ENCODE measurements around the gene ARHGEF19.
"Not testable (repeated sequence)": the region's sequence is repeated elsewhere in the genome, so short reads cannot be mapped to it uniquely, and the experiment has no call there.

ARHGEF19 gene

GRCh38 chr1:16248007-16248436 lies 35.6 kb upstream of the ARHGEF19 start:
- H3K9me3 Mint-ChIP-seq: no peaks in the 10 kb centered on the region
- peak overlapping the region; percentile 70 for H3K27ac Mint-ChIP-seq
- peaks cover 60% of the 10 kb centered on the region for H3K36me3 Mint-ChIP-seq
- peaks cover 18% of the 10 kb centered on the region for H3K4me1 Mint-ChIP-seq
- H3K4me3 Mint-ChIP-seq: no peak overlapping the region
- ATAC-seq (no peak), DNase-seq (ENCODE audit: low spot score in 2 of 2) (no peak)

DNA sequence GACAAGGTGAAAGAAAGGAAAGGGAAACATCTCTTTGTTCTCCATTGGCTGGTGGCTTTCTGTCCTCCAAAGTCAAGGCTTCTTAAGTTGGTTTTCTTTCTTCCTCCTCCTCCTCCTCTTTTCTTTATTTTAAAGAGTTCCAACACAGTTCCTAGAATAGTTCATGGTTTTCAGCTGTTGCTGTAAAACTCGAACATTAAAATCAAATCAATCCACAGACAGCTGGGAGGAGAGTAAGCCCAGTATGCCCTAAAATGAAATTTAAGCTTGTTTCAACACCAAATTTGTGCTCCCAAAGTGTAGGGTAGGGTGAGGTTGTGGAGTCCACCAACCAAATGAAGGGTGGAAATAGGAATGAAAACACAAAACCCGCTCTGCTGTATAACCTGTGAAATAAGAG lies 35.0 kb upstream of the ARHGEF19 start:
- Mint-ChIP-seq H3K36me3 (peaks cover 58% of the 10 kb centered on the region), H3K4me1 (peaks cover 18% of the 10 kb centered on the region), H3K27ac (peak overlapping the region; percentile 70), H3K9me3 (no peaks in the 10 kb centered on the region), H3K4me3 (no peak overlapping the region)
- ATAC-seq (no peak), DNase-seq (ENCODE audit: low spot score in 2 of 2) (no peak)

DNA sequence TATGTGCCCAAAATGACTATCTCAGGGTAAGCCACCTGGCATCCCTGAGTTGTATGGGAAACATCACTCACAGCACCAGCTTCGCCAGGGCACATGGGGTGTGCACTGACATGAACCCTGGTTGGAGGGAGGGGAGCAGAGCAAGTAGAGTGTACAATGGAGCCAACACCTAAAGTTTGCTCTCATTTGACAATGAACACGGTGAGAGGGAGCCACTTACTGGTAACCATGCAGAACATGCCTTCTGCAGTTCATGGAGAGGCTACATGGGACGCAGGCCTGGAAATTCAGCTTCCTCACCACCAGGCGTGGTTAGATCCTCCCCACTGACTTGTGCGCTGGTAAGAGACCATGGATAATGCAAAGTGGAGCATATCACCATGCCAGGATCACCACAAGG lies 34.5 kb upstream of the ARHGEF19 start:
- H3K9me3 Mint-ChIP-seq: no peaks in the 10 kb centered on the region
- peak overlapping the region; percentile 70 for H3K27ac Mint-ChIP-seq
- ATAC-seq: no peak
- H3K36me3 Mint-ChIP-seq: peaks cover 56% of the 10 kb centered on the region
- DNase-seq (ENCODE audit: low spot score in 2 of 2): no peak
- no peak overlapping the region for H3K4me3 Mint-ChIP-seq
- peaks cover 18% of the 10 kb centered on the region for H3K4me1 Mint-ChIP-seq

DNA sequence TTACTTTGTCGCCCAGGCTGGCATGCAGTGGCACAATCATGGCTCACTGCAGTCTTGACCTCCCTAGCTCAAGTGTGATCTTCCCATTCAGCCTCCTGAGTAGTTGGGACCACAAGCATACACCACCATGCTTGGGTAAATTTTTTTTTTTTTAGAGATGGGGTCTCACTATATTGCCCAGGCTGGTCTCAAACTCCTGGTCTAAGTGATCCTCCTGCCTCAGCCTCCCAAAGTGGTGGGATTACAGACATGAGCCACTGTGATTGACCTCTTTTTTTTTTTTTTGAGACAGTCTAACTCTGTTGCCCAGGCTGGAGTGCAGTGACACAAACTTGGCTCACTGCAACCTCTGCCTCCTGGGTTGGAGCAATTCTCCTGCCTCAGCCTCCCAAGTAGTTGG lies 33.8 kb upstream of the ARHGEF19 start:
- H3K4me1 Mint-ChIP-seq: peaks cover 18% of the 10 kb centered on the region
- H3K4me3 Mint-ChIP-seq; H3K9me3 Mint-ChIP-seq; DNase-seq (ENCODE audit: low spot score in 2 of 2); H3K27ac Mint-ChIP-seq; ATAC-seq: not testable (repeated sequence)
- peaks cover 49% of the 10 kb centered on the region for H3K36me3 Mint-ChIP-seq

- ATAC-seq: no peak
- H3K4me3 Mint-ChIP-seq: no peak overlapping the region
- no peaks in the 10 kb centered on the region for H3K9me3 Mint-ChIP-seq
- H3K36me3 Mint-ChIP-seq: peaks cover 48% of the 10 kb centered on the region
- no peak for DNase-seq (ENCODE audit: low spot score in 2 of 2)
- peaks cover 18% of the 10 kb centered on the region for H3K4me1 Mint-ChIP-seq
- H3K27ac Mint-ChIP-seq: no peak overlapping the region
These were observed 33.2 kb upstream of the ARHGEF19 start for GRCh38 chr1:16245476-16246196.

DNA sequence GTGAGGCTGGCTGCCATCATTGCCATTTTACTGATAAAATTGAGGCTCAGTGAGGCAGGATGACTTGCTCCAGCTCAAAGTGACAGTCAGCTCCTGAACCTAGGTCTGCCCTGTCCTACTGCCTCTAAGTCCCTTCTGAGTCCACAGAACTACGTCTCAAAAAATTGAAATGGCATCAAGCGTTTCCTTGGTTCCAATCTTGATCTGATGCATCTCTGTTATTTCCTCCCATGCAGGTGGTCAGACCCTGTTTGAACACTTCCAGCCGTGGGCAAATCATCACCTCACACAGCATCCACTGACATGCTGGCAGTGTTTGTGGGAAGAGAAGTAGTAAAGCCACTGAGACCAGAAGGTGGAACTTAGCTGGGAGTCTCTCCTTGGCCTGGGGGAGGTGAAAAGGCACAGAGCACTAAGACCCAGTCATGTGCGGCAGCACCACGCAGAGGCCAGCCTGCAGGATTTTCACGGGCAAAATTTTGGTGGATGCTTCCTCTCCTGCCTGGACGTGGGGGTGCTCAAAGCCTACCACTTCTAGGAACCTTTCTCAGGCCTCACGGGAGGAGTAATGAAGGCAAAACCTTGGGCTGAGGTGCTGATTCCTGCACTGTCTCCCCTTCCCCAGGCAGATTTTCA lies 32.3 kb upstream of the ARHGEF19 start:
- H3K27ac Mint-ChIP-seq: no peak overlapping the region
- H3K36me3 Mint-ChIP-seq: peaks cover 52% of the 10 kb centered on the region
- DNase-seq (ENCODE audit: low spot score in 2 of 2) (no peak), ATAC-seq (no peak)
- peaks cover 17% of the 10 kb centered on the region for H3K4me1 Mint-ChIP-seq
- H3K4me3 Mint-ChIP-seq: no peak overlapping the region
- no peaks in the 10 kb centered on the region for H3K9me3 Mint-ChIP-seq

GRCh38 chr1:16243936-16244649 lies 31.6 kb upstream of the ARHGEF19 start:
- H3K9me3 Mint-ChIP-seq: no peaks in the 10 kb centered on the region
- H3K36me3 Mint-ChIP-seq: peaks cover 46% of the 10 kb centered on the region
- no peak overlapping the region for H3K27ac Mint-ChIP-seq

DNA sequence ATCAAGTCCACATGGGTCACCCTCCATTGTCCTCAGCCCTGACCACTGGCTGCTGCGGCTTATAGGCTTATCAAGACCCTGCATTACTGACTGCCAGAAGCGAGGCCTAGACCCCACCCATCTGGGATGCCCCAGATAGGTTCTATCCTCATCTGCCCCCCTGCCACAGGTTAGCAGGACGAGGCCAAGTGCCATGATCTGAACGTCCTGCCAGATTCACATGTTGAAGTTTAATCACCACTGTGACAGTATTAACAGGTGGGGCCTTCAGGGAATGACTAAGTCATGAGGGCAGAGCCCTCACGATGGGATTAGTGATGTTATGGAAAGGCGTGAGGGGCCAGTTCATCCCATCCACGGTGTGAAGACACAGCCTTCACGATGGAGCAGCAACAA lies 30.8 kb upstream of the ARHGEF19 start:
- ATAC-seq (no peak), DNase-seq (ENCODE audit: low spot score in 2 of 2) (no peak)
- Mint-ChIP-seq H3K4me3 (no peak overlapping the region), H3K9me3 (no peaks in the 10 kb centered on the region), H3K36me3 (peaks cover 42% of the 10 kb centered on the region), H3K27ac (no peak overlapping the region), H3K4me1 (peaks cover 7% of the 10 kb centered on the region)

More at GRCh38 chr1:16243936-16244649, 31.6 kb upstream of the ARHGEF19 start:
- peak; percentile 46 to 85 for DNase-seq (ENCODE audit: low spot score in 2 of 2)
- H3K4me3 Mint-ChIP-seq: no peak overlapping the region
- peak; percentile 77 for ATAC-seq
- peaks cover 10% of the 10 kb centered on the region for H3K4me1 Mint-ChIP-seq

- Mint-ChIP-seq H3K4me3 (no peak overlapping the region), H3K27ac (no peak overlapping the region), H3K36me3 (peaks cover 37% of the 10 kb centered on the region), H3K4me1 (peaks cover 10% of the 10 kb centered on the region), H3K9me3 (no peaks in the 10 kb centered on the region)
- ATAC-seq (no peak), DNase-seq (ENCODE audit: low spot score in 2 of 2) (no peak)
These were observed 30.2 kb upstream of the ARHGEF19 start for GRCh38 chr1:16242556-16243214.

DNA sequence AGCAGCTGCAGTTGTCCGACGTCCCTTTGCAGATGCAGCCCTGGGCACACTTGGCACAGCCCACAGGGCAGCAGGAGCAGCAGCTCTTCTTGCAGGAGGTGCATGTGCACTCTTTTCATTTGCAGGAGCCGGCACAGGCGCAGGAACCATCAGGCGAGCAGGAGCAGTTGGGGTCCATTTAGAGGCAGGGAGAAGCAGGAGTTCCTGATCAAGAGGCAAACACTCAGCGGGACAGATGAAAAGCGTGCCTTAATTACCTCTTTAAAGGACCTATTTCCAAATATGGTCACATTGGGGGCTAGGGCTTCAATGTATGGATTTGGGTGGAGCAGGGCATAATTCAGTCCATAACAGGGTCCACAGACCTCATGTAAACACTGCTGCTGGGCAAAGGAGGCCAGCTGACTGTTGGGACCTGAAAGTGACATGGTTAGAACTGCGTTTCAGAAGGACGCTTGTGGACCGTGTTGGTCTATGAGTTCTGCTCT lies 28.8 kb upstream of the ARHGEF19 start:
- DNase-seq (ENCODE audit: low spot score in 2 of 2) (no peak), ATAC-seq (no peak)
- Mint-ChIP-seq H3K27ac (no peak overlapping the region), H3K4me3 (no peak overlapping the region), H3K9me3 (no peaks in the 10 kb centered on the region), H3K36me3 (peaks cover 33% of the 10 kb centered on the region), H3K4me1 (peaks cover 24% of the 10 kb centered on the region)

GRCh38 chr1:16239972-16240491 lies 27.6 kb upstream of the ARHGEF19 start:
- Mint-ChIP-seq H3K36me3 (peaks cover 29% of the 10 kb centered on the region), H3K4me1 (peaks cover 28% of the 10 kb centered on the region), H3K9me3 (no peaks in the 10 kb centered on the region), H3K27ac (no peak overlapping the region), H3K4me3 (no peak overlapping the region)
- no peak for ATAC-seq
- no peak for DNase-seq (ENCODE audit: low spot score in 2 of 2)

GRCh38 chr1:16237343-16237830 lies 24.9 kb upstream of the ARHGEF19 start:
- H3K4me3 Mint-ChIP-seq: peak overlapping the region; percentile 83
- ATAC-seq (no peak), DNase-seq (ENCODE audit: low spot score in 2 of 2) (no peak)
- H3K36me3 Mint-ChIP-seq: peaks cover 25% of the 10 kb centered on the region
- peak overlapping the region; percentile 94 for H3K27ac Mint-ChIP-seq
- H3K4me1 Mint-ChIP-seq: peaks cover 22% of the 10 kb centered on the region
- H3K9me3 Mint-ChIP-seq: no peaks in the 10 kb centered on the region

- Mint-ChIP-seq H3K27ac (peak within 1 kb of the TSS; percentile 94), H3K4me1 (peaks cover 22% of the 10 kb centered on the region), H3K36me3 (peaks cover 23% of the 10 kb centered on the region), H3K9me3 (no peaks in the 10 kb centered on the region), H3K4me3 (peak within 1 kb of the TSS; percentile 83)
- DNase-seq (ENCODE audit: low spot score in 2 of 2): peak; percentile 98 to 99
- ATAC-seq: peak; percentile 90
These were observed 24.3 kb upstream of the ARHGEF19 start, which contains the start of gene CPLANE2 for GRCh38 chr1:16236511-16237342. Gene CPLANE2 (minus strand): TSS chr1:16237183. CDS start chr1:16236742, 441 bp downstream.

GRCh38 chr1:16235944-16236510 lies 23.6 kb upstream of the ARHGEF19 start:
- ATAC-seq (peak; percentile 69), DNase-seq (ENCODE audit: low spot score in 2 of 2) (no peak)
- Mint-ChIP-seq H3K36me3 (peaks cover 23% of the 10 kb centered on the region), H3K4me3 (peak overlapping the region; percentile 83), H3K4me1 (peaks cover 22% of the 10 kb centered on the region), H3K9me3 (no peaks in the 10 kb centered on the region), H3K27ac (peak overlapping the region; percentile 94)
